Rectal smooth muscle tissue (tissue), 1 donor: Measurements from ENCODE around the gene DOCK10.

Experiments used
- H3K27ac ChIP-seq: one replicate; pipeline ENCODE4 v1.7.0; 2013; ENCODE audit warnings: low read depth, low read length, inconsistent platforms
- H3K27me3 ChIP-seq: one replicate; pipeline ENCODE4 v1.7.0; 2013; ENCODE audit warnings: low read length; ENCODE audit not compliant: control insufficient read depth, insufficient read depth
- H3K36me3 ChIP-seq: one replicate; pipeline ENCODE4 v1.7.0; 2013; ENCODE audit warnings: low read length; ENCODE audit not compliant: control insufficient read depth, insufficient read depth
- H3K4me1 ChIP-seq: one replicate; pipeline ENCODE4 v1.7.0; 2013; ENCODE audit warnings: low read length; ENCODE audit not compliant: control insufficient read depth, insufficient read depth
- H3K4me3 ChIP-seq: one replicate; pipeline ENCODE4 v1.7.0; 2013; ENCODE audit warnings: low read length
- H3K9ac ChIP-seq: one replicate; pipeline ENCODE4 v1.7.0; 2013; ENCODE audit warnings: low read length

The DOCK10 gene

GRCh38 chr2:224885291-224885690 lies 157.0 kb downstream of the DOCK10 start:
- Histone ChIP-seq H3K9ac (no peak overlapping the region), H3K27me3 (no peaks in the 10 kb centered on the region), H3K4me3 (no peak overlapping the region), H3K4me1 (no peaks in the 10 kb centered on the region), H3K36me3 (no peaks in the 10 kb centered on the region), H3K27ac (no peak overlapping the region)

- Histone ChIP-seq H3K36me3 (no peaks in the 10 kb centered on the region), H3K4me1 (no peaks in the 10 kb centered on the region), H3K27ac (no peak overlapping the region), H3K4me3 (no peak overlapping the region), H3K9ac (no peak overlapping the region), H3K27me3 (no peaks in the 10 kb centered on the region)
Measured at GRCh38 chr2:224884188-224884587, 158.1 kb downstream of the DOCK10 start.

GRCh38 chr2:224883700-224884099 lies 158.6 kb downstream of the DOCK10 start:
- Histone ChIP-seq H3K4me3 (no peak overlapping the region), H3K27ac (no peak overlapping the region), H3K36me3 (no peaks in the 10 kb centered on the region), H3K27me3 (no peaks in the 10 kb centered on the region), H3K4me1 (no peaks in the 10 kb centered on the region), H3K9ac (no peak overlapping the region)

GRCh38 chr2:224883172-224883516 lies 159.1 kb downstream of the DOCK10 start:
- H3K4me1 ChIP-seq: no peaks in the 10 kb centered on the region
- no peak overlapping the region for H3K4me3 ChIP-seq
- no peaks in the 10 kb centered on the region for H3K36me3 ChIP-seq
- H3K27me3 ChIP-seq: no peaks in the 10 kb centered on the region
- H3K9ac ChIP-seq: no peak overlapping the region
- no peak overlapping the region for H3K27ac ChIP-seq

DNA sequence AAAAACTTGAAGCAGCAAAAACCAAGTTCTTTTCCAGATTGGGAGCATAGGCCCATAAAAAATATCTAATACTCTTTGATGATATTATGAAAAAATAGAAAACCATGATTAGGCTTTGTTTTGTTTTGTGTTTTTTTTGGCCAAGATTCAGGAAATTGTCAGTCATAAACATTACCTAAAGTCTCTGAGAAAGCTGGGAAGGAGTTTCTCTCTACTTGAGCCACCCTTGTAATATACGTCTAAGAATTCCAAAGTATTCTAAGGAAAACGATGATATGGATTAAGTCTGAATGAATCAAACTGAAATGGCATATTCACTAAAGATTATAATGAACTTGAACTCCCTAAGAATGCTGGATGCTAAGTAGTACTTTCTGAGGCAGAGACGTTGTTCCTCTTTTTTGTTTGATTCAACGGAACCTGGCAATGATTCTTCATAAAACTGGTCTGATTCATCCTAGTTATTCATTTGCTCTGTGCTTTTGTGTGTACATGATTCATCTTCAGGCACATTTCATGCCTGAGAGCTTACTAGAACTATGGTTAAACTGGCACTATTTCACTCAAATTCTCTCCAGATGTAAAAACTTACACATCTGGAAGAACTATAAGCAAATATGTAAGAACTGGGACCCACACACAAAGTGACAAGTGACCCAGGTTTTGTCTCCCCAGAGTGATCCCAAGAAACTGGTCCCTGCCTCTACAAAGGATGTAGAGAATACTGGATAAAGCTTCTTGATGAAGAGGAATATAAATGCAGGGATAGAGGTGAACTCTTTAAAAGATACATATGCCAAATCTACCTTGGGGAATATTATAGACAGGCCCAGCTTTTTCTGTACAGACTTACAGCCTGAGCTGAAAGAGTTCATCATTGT lies 159.7 kb downstream of the DOCK10 start:
- Histone ChIP-seq H3K9ac (no peak overlapping the region), H3K27ac (no peak overlapping the region), H3K4me3 (no peak overlapping the region), H3K4me1 (no peaks in the 10 kb centered on the region), H3K36me3 (no peaks in the 10 kb centered on the region), H3K27me3 (no peaks in the 10 kb centered on the region)

DNA sequence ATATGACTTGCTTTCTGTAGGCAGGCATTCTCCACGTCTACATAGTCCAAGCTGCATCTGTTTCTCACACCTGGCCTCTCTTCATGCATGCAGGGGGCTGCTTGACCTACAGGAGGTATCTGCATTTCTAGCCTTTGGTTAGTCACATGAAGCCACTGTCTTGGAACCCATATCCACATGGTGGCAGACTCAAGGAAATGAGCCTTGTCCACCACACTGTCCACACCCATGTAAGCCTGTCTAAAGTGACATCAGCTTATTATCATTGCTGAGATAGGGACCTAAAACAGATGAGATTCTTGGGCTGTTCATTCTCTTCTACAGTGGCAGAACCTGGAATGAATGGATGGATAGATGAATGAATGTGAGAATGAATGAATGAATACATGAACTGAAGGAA lies 160.4 kb downstream of the DOCK10 start:
- Histone ChIP-seq H3K36me3 (no peaks in the 10 kb centered on the region), H3K9ac (no peak overlapping the region), H3K27ac (no peak overlapping the region), H3K4me3 (no peak overlapping the region), H3K4me1 (no peaks in the 10 kb centered on the region), H3K27me3 (no peaks in the 10 kb centered on the region)

GRCh38 chr2:224876522-224876921 lies 165.7 kb downstream of the DOCK10 start:
- H3K4me1 ChIP-seq: no peaks in the 10 kb centered on the region
- H3K27ac ChIP-seq: no peak overlapping the region
- no peaks in the 10 kb centered on the region for H3K27me3 ChIP-seq
- no peak overlapping the region for H3K9ac ChIP-seq
- no peak overlapping the region for H3K4me3 ChIP-seq
- no peaks in the 10 kb centered on the region for H3K36me3 ChIP-seq

DNA sequence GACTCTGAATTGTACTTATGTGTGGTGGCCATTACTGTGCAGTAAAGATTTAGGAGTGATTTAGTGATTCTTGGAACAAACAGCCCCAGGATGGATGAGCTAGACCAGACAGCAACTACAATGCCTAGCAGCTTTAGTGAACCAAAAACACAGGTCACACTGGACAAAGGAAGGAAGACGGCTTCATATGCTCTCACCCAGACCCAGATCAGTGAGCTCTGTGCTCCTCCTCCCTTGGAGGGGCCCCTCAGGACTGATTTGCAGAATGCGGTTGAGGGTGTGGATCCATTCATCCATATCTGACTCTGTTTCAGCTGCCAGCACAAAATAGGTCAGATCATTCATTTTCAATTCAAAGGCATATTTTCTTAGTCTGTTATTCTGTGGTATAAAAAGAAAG lies 166.4 kb downstream of the DOCK10 start:
- Histone ChIP-seq H3K9ac (no peak overlapping the region), H3K27ac (no peak overlapping the region), H3K4me3 (no peak overlapping the region), H3K36me3 (no peaks in the 10 kb centered on the region), H3K4me1 (no peaks in the 10 kb centered on the region), H3K27me3 (no peaks in the 10 kb centered on the region)

DNA sequence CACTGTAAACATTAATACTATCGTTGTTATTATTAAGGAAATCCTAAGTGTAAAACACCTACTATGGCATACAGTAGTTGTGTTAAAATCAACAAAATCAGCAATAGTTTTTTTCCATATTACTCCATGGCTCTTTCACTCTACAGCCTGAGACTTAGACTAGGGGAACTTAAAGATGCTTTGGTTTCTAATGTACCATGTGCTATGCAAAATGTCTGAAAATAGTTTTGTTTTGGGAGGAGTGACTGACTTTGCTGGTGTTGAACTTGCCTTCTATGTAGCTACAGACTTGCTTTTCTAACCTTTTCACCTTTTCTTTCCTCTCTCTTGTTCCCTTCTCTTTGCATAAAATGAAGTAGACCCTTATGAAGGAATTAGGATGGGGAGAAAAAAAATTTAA lies 167.1 kb downstream of the DOCK10 start:
- H3K4me1 ChIP-seq: no peaks in the 10 kb centered on the region
- H3K9ac ChIP-seq: no peak overlapping the region
- H3K4me3 ChIP-seq: no peak overlapping the region
- no peaks in the 10 kb centered on the region for H3K36me3 ChIP-seq
- H3K27me3 ChIP-seq: no peaks in the 10 kb centered on the region
- no peak overlapping the region for H3K27ac ChIP-seq

GRCh38 chr2:224871813-224872212 lies 170.5 kb downstream of the DOCK10 start:
- Histone ChIP-seq H3K9ac (no peak overlapping the region), H3K27ac (no peak overlapping the region), H3K4me1 (no peaks in the 10 kb centered on the region), H3K36me3 (no peaks in the 10 kb centered on the region), H3K27me3 (no peaks in the 10 kb centered on the region), H3K4me3 (no peak overlapping the region)

GRCh38 chr2:224870341-224870740 lies 171.9 kb downstream of the DOCK10 start:
- Histone ChIP-seq H3K27ac (no peak overlapping the region), H3K36me3 (no peaks in the 10 kb centered on the region), H3K4me1 (no peaks in the 10 kb centered on the region), H3K27me3 (no peaks in the 10 kb centered on the region), H3K9ac (no peak overlapping the region), H3K4me3 (no peak overlapping the region)

GRCh38 chr2:224869601-224870233 lies 172.6 kb downstream of the DOCK10 start:
- H3K4me1 ChIP-seq: no peaks in the 10 kb centered on the region
- no peak overlapping the region for H3K27ac ChIP-seq
- H3K36me3 ChIP-seq: no peaks in the 10 kb centered on the region
- H3K9ac ChIP-seq: no peak overlapping the region
- no peak overlapping the region for H3K4me3 ChIP-seq
- no peaks in the 10 kb centered on the region for H3K27me3 ChIP-seq

GRCh38 chr2:224865016-224865415 lies 177.3 kb downstream of the DOCK10 start:
- no peaks in the 10 kb centered on the region for H3K27me3 ChIP-seq
- no peaks in the 10 kb centered on the region for H3K36me3 ChIP-seq
- H3K4me3 ChIP-seq: no peak overlapping the region
- H3K9ac ChIP-seq: no peak overlapping the region
- H3K4me1 ChIP-seq: no peaks in the 10 kb centered on the region
- H3K27ac ChIP-seq: no peak overlapping the region
